ENCODE results near the gene CLDND2. TPM values are rescaled to one million over a fixed set of nuclear protein-coding genes. Genes with fewer than 3 reads are reported as not detected.

The CLDND2 gene
- total and polyA plus RNA-seq, 2 of the 8 experiments (the other 6 are each of a cell fraction or from before 2014, with no cell fraction given), result 0.21 to 0.56 TPM

GRCh38 chr19:51417810-51418157 is 49.0 kb upstream of the CLDND2 start:
- Histone ChIP-seq H2BK12ac (ENCODE audit: low read depth, low read length) (no peak overlapping the region), H3K9me3 (ENCODE audit: insufficient read depth in 2 of 2, low read depth in 1 of 2, low read length in 1 of 2) (no peaks in the 10 kb centered on the region), H3K27me3 (replicated peaks in 1 of 4; ENCODE audit: control insufficient read depth in 3 of 4, extremely low read depth in 1 of 4, insufficient read depth in 3 of 4, low read length in 3 of 4) (peaks cover 0 to 5% (median 2%) of the 10 kb centered on the region in 4 experiments; a peak in 3 of 7 replicates), H4K8ac (ENCODE audit: extremely low read depth, insufficient read depth, low read length) (no peak overlapping the region), H2AFZ (ENCODE audit: low read length) (no peak overlapping the region), H3K4me1 (replicated peaks in 1 of 4; ENCODE audit: control insufficient read depth in 3 of 4, insufficient read depth in 4 of 4, low read length in 3 of 4) (peaks cover 0 to 11% (median 3%) of the 10 kb centered on the region in 4 experiments; a peak in 2 of 7 replicates), H2BK120ac (replicated peaks; ENCODE audit: low read depth, low read length) (no peak overlapping the region), H2BK5ac (ENCODE audit: low read depth, low read length) (no peak overlapping the region), H3K4me2 (ENCODE audit: insufficient read depth in 1 of 2, low read depth in 2 of 2, low read length in 2 of 2) (no peak overlapping the region), H2BK20ac (ENCODE audit: low read length) (no peak overlapping the region), H4K5ac (ENCODE audit: insufficient read length, low read depth, low read length) (no peak overlapping the region), H3K56ac (replicated peaks; ENCODE audit: insufficient read length, low read depth, low read length) (no peak overlapping the region), H3K4me3 (ENCODE audit: extremely low read depth in 1 of 4, insufficient read depth in 2 of 4, low read depth in 3 of 4, low read length in 4 of 4) (no peak overlapping the region), H3K23ac (ENCODE audit: insufficient read length) (no peak overlapping the region), H3K27ac (ENCODE audit: low read depth, low read length) (no peak overlapping the region), H2BK15ac (ENCODE audit: low read length) (no peak overlapping the region), H3K79me2 (ENCODE audit: control insufficient read depth in 1 of 2, insufficient read depth in 2 of 2, low read length in 2 of 2) (no peaks in the 10 kb centered on the region), H3K36me3 (ENCODE audit: control insufficient read depth in 2 of 4, insufficient read depth in 4 of 4, low read length in 3 of 4) (no peaks in the 10 kb centered on the region), H3K18ac (ENCODE audit: extremely low read depth, low read length) (no peak overlapping the region), H3K9ac (replicated peaks in 1 of 4; ENCODE audit: extremely low read depth in 1 of 4, low read depth in 3 of 4, low read length in 3 of 4) (no peak overlapping the region), H4K20me1 (replicated peaks in 1 of 2; ENCODE audit: control insufficient read depth in 1 of 2, insufficient read depth in 2 of 2, low read length in 2 of 2) (no peaks in the 10 kb centered on the region), H3K23me2 (ENCODE audit: low read depth, low read length) (peaks cover 1% of the 10 kb centered on the region; the same call in 1 of the 2 replicates), H2AK5ac (ENCODE audit: low read depth, low read length) (no peak overlapping the region), H3K14ac (ENCODE audit: insufficient read length) (no peak overlapping the region), H3K79me1 (ENCODE audit: low read depth, low read length) (no peaks in the 10 kb centered on the region), H3K4ac (replicated peaks; ENCODE audit: insufficient read length, low read depth, low read length) (no peak overlapping the region), H4K91ac (replicated peaks; ENCODE audit: insufficient read length, low read length) (no peak overlapping the region)
- DNase-seq (ENCODE audit: low read depth in 1 of 2, low spot score in 2 of 2) (no peak), FAIRE-seq (no peak)
- CTCF ChIA-PET (ENCODE audit: partially characterized antibody), result interaction anchor here (0.6 to 6.7 kb wide), 12 partner anchors 7 to 286 kb away, joined by 3 to 58 read pairs (median 4); partner anchors contain the start of gene NKG7
- POLR2A ChIA-PET (ENCODE audit: partially characterized antibody), result interaction anchor here (0.6 to 2.0 kb wide), 3 partner anchors 9 to 487 kb away, joined by 3 to 9 read pairs (median 4); no protein-coding TSS in a partner anchor
- 79% methylated on average over 2 of the region's 3 CpGs; no CpG with 5 or more reads in 1 of the 2 experiments for WGBS, 2 experiments (ENCODE audit: extremely low coverage in 1 of 2, insufficient coverage in 1 of 2, insufficient read length in 1 of 2, insufficient replicate concordance in 2 of 2, low coverage in 1 of 2, low lambda C conversion rate in 2 of 2, missing lambda C conversion rate in 1 of 2)
- TF ChIP-seq TAF7 (optimal IDR thresholded peaks at IDR 0.05; ENCODE audit: borderline replicate concordance, low read depth, low read length) (no peak), SP1 (IDR thresholded peaks at IDR 0.05; ENCODE audit: low read depth, low read length) (no peak), HDAC2 (IDR thresholded peaks at IDR 0.05; ENCODE audit: borderline replicate concordance in 1 of 2, low read depth in 2 of 2, low read length in 2 of 2) (no peak), TEAD4 (IDR thresholded peaks at IDR 0.05; ENCODE audit: low read depth, low read length) (no peak), MAX (IDR thresholded peaks at IDR 0.05) (no peak), HDAC6 (IDR thresholded peaks at IDR 0.05; ENCODE audit: low read depth, low read length) (no peak), KDM4A (IDR thresholded peaks at IDR 0.05; ENCODE audit: low read depth, low read length, severe bottlenecking) (no peak), EZH2 (IDR thresholded peaks at IDR 0.05; ENCODE audit: low read depth, low read length, severe bottlenecking) (no peak)

Measured in H1 (cell line).